ENCODE data around the gene GYS1.
"Not testable (repeated sequence)": the region's sequence is repeated elsewhere in the genome, so short reads cannot be mapped to it uniquely, and the experiment has no call there.

The GYS1 gene

GRCh38 chr19:48993175-48994034, at the start of gene GYS1, which contains the start of gene RUVBL2:
GYS1 (minus strand) TSS chr19:48993309; CDS start chr19:48993112, 197 bp downstream.
RUVBL2 (plus strand) TSS chr19:48993887; CDS start chr19:48993912, 25 bp downstream.
- DNase-seq (ENCODE audit: low read depth in 4 of 4, low spot score in 1 of 4): peak; percentile 94 to 100 (median 98)

DNA sequence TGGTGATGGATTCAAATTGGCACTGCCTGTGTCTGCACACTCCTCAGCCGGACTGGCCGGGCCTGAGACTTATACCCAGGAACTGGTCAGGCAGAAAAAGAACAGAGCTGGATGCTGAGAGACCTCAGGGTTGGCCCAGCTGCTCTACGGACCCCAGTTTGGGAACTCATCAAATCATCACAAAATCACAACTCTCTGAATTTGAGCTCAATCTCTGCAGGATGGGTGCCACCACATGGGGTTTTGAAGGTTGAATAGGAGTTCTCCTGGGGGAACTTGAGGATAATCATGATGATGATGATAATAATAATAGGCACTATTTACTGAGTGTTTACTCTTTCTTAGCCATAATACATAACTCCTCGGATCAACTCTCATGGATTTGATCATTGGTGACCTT, 49.6 kb upstream of the GYS1 start:
- DNase-seq (ENCODE audit: low read depth in 4 of 4, low spot score in 1 of 4): not testable (repeated sequence)

DNA sequence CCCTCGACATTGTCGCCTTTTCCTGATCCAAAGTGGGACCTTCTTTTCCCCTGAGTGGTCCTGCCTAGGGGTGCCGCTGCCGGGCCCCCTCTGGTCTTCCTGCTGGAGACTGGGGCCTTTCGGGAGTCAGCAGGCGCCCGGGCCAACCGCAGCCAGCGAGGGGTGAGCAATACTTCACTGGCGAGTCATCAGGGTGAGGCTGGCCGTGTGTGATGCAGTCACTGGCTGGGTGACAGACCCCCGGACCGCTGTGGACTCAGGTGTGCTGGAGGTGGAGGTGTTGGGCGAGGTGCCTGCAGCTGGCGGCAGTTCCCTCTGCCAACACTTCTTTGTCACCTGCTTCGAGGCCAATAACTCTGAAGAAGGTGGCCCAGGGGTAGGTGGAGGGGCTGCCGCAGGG, 49.1 kb upstream of the GYS1 start:
- no peak for DNase-seq (ENCODE audit: low read depth in 4 of 4, low spot score in 1 of 4)

DNA sequence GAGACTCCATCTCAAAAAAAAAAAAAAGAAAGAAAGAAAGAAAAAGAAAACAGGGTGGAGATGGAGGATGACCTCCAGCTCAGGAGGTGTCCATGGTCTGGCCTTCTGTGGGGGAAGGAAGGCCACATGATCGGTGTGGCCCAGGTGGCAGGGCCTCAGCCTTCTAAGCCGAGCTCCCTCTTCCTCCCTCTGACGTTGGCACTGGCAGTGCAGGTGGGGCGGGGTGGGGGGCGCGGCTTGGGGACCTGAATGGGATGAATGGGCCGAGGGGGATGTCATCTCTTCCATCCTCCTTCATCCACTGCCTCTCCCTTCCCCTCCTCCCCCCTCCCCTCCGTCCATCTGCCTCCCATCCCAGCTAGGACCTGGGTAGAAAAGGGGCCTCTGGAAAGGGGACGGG, 46.6 kb upstream of the GYS1 start:
- DNase-seq (ENCODE audit: low read depth in 4 of 4, low spot score in 1 of 4): not testable (repeated sequence)

- DNase-seq (ENCODE audit: low read depth in 4 of 4, low spot score in 1 of 4): not testable (repeated sequence)
Observed at GRCh38 chr19:49038557-49039276, 45.6 kb upstream of the GYS1 start.

- not testable (repeated sequence) for DNase-seq (ENCODE audit: low read depth in 4 of 4, low spot score in 1 of 4)
Observed at GRCh38 chr19:49038111-49038510, 45.0 kb upstream of the GYS1 start.

DNA sequence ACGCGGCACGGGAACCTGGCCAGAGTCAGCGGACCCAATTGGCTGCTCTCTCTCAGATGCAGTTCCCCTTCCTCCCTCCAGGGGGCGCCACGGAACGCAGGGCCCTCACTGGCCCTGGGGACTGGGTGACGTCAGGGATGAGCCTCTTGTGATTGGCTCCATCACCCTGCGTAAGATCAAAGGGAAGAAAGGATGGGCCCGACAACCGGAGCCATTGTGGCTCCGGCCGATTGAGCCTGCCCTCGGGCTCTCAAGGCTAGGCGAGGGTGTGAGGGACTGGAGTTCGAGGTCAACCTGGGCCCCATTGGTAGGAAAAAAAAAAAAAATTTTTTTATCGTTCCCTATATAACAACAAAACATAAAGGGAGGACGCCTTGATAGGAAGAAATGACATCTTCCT, 43.7 kb upstream of the GYS1 start, which contains the start of gene CGB1:
CGB1 (minus strand) TSS at position 81 of the 400 bp plus-strand sequence. CDS start 184 bp downstream, outside the sequence.
- peak in 1 of 4 experiments; percentile 35 for DNase-seq (ENCODE audit: low read depth in 4 of 4, low spot score in 1 of 4)

- peak in 3 of 4 experiments; percentile 42 to 65 (median 57) for DNase-seq (ENCODE audit: low read depth in 4 of 4, low spot score in 1 of 4)
Observed at GRCh38 chr19:49031642-49032301, 38.7 kb upstream of the GYS1 start, which contains the start of gene CGB2. CGB2 (plus strand) TSS chr19:49031890; CDS start chr19:49032096, 206 bp downstream.

DNA sequence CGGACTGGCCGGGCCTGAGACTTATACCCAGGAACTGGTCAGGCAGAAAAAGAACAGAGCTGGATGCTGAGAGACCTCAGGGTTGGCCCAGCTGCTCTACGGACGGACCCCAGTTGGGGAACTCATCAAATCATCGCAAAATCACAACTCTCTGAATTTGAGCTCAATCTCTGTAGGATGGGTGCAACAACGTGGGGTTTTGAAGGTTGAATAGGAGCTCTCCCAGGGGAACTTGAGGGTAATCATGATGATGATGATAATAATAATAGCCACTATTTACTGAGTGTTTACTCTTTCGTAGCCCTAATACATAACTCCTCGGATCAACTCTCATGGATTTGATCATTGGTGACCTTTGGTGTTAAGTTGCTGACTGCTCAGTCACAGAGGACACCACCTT, 37.2 kb upstream of the GYS1 start:
- DNase-seq (ENCODE audit: low read depth in 4 of 4, low spot score in 1 of 4): not testable (repeated sequence)

DNA sequence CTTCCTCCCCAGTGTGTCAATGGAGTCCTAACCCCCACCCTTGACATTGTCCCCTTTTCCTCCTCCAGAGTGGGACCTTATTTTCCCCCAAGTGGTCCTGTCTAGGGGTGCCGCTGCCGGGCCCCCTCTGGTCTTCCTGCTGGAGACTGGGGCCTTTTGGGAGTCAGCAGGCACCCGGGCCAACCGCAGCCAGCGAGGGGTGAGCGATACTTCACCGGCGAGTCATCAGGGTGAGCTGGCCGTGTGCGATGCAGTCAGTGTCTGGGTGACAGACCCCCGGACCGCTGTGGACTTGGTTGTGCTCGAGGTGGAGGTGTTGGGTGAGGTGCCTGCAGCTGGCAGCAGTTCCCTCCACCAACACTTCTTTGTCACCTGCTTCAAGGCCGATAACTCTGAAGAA, 36.6 kb upstream of the GYS1 start:
- not testable (repeated sequence) for DNase-seq (ENCODE audit: low read depth in 4 of 4, low spot score in 1 of 4)

DNA sequence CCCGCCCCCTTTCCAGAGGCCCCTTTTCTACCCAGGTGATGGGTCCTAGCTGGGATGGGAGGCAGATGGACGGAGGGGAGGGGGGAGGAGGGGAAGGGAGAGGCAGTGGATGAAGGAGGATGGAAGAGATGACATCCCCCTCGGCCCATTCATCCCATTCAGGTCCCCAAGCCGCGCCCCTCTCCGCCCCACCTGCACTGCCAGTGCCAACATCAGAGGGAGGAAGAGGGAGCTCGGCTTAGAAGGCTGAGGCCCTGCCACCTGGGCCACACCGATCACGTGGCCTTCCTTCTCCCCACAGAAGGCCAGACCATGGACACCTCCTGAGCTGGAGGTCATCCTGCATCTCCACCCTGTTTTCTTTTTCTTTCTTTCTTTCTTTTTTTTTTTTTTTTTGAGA, 35.6 kb upstream of the GYS1 start:
- DNase-seq (ENCODE audit: low read depth in 4 of 4, low spot score in 1 of 4): not testable (repeated sequence)

GRCh38 chr19:49025599-49025998, 32.5 kb upstream of the GYS1 start:
- not testable (repeated sequence) for DNase-seq (ENCODE audit: low read depth in 4 of 4, low spot score in 1 of 4)

DNA sequence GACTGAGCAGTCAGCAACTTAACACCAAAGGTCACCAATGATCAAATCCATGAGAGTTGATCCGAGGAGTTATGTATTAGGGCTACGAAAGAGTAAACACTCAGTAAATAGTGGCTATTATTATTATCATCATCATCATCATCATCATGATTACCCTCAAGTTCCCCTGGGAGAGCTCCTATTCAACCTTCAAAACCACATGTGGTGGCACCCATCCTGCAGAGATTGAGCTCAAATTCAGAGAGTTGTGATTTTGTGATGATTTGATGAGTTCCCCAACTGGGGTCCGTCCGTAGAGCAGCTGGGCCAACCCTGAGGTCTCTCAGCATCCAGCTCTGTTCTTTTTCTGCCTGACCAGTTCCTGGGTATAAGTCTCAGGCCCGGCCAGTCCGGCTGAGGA, 32.0 kb upstream of the GYS1 start:
- DNase-seq (ENCODE audit: low read depth in 4 of 4, low spot score in 1 of 4): not testable (repeated sequence)

DNA sequence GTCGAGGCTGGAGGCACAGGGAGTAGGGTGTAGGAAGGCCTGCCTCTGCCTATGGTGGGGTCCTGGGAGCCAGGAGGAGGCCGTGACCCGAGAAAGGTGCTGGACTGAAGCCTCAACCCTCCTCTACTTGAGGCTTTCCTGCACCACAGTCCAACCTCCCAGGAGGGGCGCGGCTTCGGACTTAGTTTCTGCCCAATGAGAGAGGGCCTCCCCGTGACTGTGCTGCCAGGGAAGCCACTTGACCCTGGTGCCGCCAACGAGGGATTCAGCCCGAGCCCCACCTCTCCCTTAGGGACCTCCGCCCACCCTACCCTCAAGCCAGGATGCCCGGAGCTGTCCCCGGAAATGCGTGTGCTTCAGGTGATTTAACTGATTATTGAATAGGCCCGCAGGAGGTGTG, 31.1 kb upstream of the GYS1 start, which contains the start of gene CGB3:
CGB3 (minus strand) TSS at position 101 of the 400 bp plus-strand sequence. CDS start 362 bp downstream, outside the sequence.
- not testable (repeated sequence) for DNase-seq (ENCODE audit: low read depth in 4 of 4, low spot score in 1 of 4)

DNA sequence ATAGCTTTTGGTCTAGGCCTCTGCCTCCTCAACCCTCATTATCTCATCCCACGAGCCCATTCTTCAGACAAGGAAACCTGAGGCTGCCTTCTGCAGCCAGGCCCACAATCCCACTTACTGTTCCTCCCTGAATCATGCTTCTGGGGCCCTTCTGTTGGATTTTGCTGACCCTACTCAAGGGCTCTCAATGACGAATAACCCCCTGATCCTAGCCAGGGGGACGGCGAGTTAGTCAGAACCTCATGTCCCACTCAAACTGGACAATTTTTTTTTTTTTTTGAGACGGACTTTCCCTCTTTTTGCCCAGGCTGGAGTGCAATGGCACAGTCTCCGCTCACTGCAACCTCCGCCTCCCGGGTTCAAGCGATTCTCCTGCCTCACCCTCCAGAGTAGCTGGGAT, 29.0 kb upstream of the GYS1 start:
- DNase-seq (ENCODE audit: low read depth in 4 of 4, low spot score in 1 of 4): no peak

GRCh38 chr19:49020931-49021895, 28.1 kb upstream of the GYS1 start:
- DNase-seq (ENCODE audit: low read depth in 4 of 4, low spot score in 1 of 4): no peak

GRCh38 chr19:49020342-49020741, 27.2 kb upstream of the GYS1 start:
- no peak for DNase-seq (ENCODE audit: low read depth in 4 of 4, low spot score in 1 of 4)

GRCh38 chr19:49019242-49019932, 26.3 kb upstream of the GYS1 start:
- peak; percentile 24 to 58 (median 46) for DNase-seq (ENCODE audit: low read depth in 4 of 4, low spot score in 1 of 4)
